HG02943 (cell line): ENCODE measurements around the gene NCOA7.
"Not testable (repeated sequence)": the region's sequence is repeated elsewhere in the genome, so short reads cannot be mapped to it uniquely, and the experiment has no call there.

Experiments
- ATAC-seq: cut with Tn5 transposase; IDR thresholded peaks from one replicate; pipeline ENCODE4 v1.9.1; 2021; ENCODE audit warnings: mild to moderate bottlenecking, low read depth, moderate library complexity; ENCODE audit not compliant: unreplicated experiment

Gene NCOA7

GRCh38 chr6:125789576-125790357 is 993 bp upstream of the NCOA7 start:
- peak; percentile 23 for ATAC-seq

GRCh38 chr6:125791151-125791819 is 525 bp downstream of the NCOA7 start:
- ATAC-seq = peak; percentile 26

GRCh38 chr6:125791820-125792165 is 1.0 kb downstream of the NCOA7 start:
- ATAC-seq = no peak

GRCh38 chr6:125792172-125792571 is 1.4 kb downstream of the NCOA7 start:
- ATAC-seq = no peak

- ATAC-seq = no peak
These were observed 1.9 kb downstream of the NCOA7 start for GRCh38 chr6:125792680-125793079.

- ATAC-seq = no peak
These were observed 2.5 kb downstream of the NCOA7 start for GRCh38 chr6:125793280-125793679.

GRCh38 chr6:125793863-125794262 is 3.1 kb downstream of the NCOA7 start:
- ATAC-seq = no peak

- no peak for ATAC-seq
These were observed 3.8 kb downstream of the NCOA7 start for GRCh38 chr6:125794342-125795137.

GRCh38 chr6:125795301-125795700 is 4.5 kb downstream of the NCOA7 start:
- ATAC-seq = no peak

GRCh38 chr6:125797120-125797885 is 6.5 kb downstream of the NCOA7 start:
- ATAC-seq = no peak

GRCh38 chr6:125797886-125798444 is 7.2 kb downstream of the NCOA7 start:
- no peak for ATAC-seq

- peak; percentile 79 for ATAC-seq
These were observed 8.2 kb downstream of the NCOA7 start for GRCh38 chr6:125798734-125799508.

GRCh38 chr6:125802383-125802782 is 11.6 kb downstream of the NCOA7 start:
- ATAC-seq = no peak

GRCh38 chr6:125802943-125803377 is 12.2 kb downstream of the NCOA7 start:
- ATAC-seq = no peak

GRCh38 chr6:125804264-125804663 is 13.5 kb downstream of the NCOA7 start:
- peak; percentile 37 for ATAC-seq

- not testable (repeated sequence) for ATAC-seq
These were observed 14.2 kb downstream of the NCOA7 start for GRCh38 chr6:125804866-125805425.

GRCh38 chr6:125806813-125807212 is 16.1 kb downstream of the NCOA7 start:
- ATAC-seq = no peak

- ATAC-seq = no peak
These were observed 16.5 kb downstream of the NCOA7 start for GRCh38 chr6:125807293-125807692.

- no peak for ATAC-seq
These were observed 17.3 kb downstream of the NCOA7 start for GRCh38 chr6:125808060-125808459.
